ENCODE measurements around the gene PLB1.

Gene PLB1

GRCh38 chr2:28449488-28450395, 46.1 kb upstream of the PLB1 start:
- no peak overlapping the region for H3K4me3 ChIP-seq (ENCODE audit: low read depth, low read length)
- TF ChIP-seq, protein P1, sequence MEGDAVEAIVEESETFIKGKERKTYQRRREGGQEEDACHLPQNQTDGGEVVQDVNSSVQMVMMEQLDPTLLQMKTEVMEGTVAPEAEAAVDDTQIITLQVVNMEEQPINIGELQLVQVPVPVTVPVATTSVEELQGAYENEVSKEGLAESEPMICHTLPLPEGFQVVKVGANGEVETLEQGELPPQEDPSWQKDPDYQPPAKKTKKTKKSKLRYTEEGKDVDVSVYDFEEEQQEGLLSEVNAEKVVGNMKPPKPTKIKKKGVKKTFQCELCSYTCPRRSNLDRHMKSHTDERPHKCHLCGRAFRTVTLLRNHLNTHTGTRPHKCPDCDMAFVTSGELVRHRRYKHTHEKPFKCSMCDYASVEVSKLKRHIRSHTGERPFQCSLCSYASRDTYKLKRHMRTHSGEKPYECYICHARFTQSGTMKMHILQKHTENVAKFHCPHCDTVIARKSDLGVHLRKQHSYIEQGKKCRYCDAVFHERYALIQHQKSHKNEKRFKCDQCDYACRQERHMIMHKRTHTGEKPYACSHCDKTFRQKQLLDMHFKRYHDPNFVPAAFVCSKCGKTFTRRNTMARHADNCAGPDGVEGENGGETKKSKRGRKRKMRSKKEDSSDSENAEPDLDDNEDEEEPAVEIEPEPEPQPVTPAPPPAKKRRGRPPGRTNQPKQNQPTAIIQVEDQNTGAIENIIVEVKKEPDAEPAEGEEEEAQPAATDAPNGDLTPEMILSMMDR (IDR thresholded peaks at IDR 0.05; ENCODE audit: low read depth, low read length, missing control alignments) = no peak
- DNase-seq (ENCODE audit: low read depth) = no peak

DNA sequence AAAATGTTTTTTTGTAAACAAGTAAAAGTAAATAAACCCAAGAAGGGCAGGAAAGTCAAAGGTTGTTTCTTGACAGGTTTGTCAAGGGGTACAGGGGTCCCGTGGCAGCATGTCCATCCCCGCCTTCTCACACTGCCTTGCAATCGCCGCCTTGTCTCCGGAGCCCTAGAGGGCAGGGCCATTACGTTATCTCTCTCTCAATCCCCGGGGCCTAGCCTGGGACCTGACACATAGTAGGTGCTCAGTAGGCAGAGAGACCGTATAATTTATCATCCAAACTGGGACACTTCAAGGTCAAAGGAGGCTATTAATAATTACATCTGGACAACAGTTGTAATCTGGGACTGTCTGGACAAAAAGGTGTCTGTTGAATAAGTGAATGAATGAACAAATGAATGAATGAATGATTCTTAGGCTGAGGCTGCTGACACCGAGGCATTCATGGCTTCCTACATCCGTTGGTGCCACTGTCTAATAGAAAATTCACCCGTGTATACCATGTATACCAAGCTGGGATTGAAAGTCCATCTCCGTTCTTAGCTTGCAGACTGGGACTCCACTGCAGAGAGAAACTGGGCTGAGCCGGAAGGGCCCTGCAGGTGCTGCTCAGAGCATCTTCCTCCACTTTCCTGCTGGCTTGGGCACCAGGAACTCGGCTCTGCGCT, 44.8 kb upstream of the PLB1 start:
- TF ChIP-seq, protein P1 (IDR thresholded peaks at IDR 0.05; ENCODE audit: low read depth, low read length, missing control alignments) = no peak
- H3K4me3 ChIP-seq (ENCODE audit: low read depth, low read length) = no peak overlapping the region
- DNase-seq (ENCODE audit: low read depth) = no peak

DNA sequence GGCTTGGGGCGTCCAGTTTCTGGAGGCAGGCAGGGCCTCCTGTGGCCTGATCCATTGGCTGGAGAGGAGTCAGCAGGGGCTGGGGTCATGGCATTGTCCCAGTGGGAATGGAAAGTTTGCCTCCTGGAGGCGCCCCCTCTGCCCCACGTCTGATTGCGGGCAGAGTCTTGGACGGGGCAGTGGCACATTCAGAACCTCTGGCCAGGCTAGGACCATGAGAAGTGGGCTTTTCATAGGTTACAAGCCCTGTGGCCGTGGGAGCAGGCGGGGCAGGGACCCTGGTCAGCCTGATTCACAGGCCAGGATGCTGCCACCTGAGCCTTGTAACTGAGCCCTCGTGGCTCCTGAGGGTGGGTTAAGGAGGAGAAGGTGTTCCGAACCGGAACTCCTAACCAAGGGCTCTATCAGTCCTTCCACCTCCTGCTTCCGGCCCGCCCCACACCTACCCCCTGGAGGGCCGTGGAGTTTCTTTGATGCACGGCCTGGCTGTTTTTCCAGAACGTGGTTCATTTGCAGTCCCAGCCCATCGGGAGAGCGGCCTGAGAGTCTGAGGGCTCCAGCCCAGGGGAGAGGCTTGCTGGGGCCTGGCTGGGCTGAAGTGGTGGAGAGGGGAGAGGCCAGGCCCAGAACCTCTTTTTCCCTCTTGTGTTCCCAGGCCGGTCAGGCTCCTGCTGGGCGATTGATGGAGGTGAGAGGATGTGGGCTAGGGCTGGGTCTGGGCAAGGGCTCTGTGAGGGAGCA, 43.9 kb upstream of the PLB1 start:
- TF ChIP-seq, protein P1 (IDR thresholded peaks at IDR 0.05; ENCODE audit: low read depth, low read length, missing control alignments) = no peak
- DNase-seq (ENCODE audit: low read depth) = no peak
- no peak overlapping the region for H3K4me3 ChIP-seq (ENCODE audit: low read depth, low read length)

- TF ChIP-seq, protein P1 (IDR thresholded peaks at IDR 0.05; ENCODE audit: low read depth, low read length, missing control alignments) = peak; percentile 95
- no peak for DNase-seq (ENCODE audit: low read depth)
Observed at GRCh38 chr2:28452534-28453081, 43.3 kb upstream of the PLB1 start.

DNA sequence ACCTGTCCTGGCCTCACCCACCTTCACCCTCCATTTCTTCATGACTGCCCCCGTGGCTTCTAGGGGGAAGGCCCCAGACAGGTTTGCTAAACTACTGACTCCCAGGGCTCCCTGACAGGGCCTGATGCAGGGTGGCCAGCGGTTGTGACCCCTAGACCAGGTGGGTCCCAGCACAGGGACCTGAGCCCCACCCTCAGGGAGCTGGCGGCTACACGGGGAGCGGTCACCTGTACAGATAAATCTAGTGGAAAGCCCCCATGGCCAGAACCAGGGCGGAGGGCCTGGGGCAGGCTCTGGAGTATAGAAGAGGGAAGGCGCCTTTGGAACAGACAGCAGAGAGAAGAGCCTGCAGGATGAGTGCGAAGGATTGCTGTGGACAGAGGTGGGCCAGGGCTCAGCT, 42.5 kb upstream of the PLB1 start:
- DNase-seq (ENCODE audit: low read depth) = no peak
- TF ChIP-seq, protein P1 (IDR thresholded peaks at IDR 0.05; ENCODE audit: low read depth, low read length, missing control alignments) = no peak
- no peak overlapping the region for H3K4me3 ChIP-seq (ENCODE audit: low read depth, low read length)

More at GRCh38 chr2:28452534-28453081, 43.3 kb upstream of the PLB1 start:
- H3K4me3 ChIP-seq (ENCODE audit: low read depth, low read length) = no peak overlapping the region

DNA sequence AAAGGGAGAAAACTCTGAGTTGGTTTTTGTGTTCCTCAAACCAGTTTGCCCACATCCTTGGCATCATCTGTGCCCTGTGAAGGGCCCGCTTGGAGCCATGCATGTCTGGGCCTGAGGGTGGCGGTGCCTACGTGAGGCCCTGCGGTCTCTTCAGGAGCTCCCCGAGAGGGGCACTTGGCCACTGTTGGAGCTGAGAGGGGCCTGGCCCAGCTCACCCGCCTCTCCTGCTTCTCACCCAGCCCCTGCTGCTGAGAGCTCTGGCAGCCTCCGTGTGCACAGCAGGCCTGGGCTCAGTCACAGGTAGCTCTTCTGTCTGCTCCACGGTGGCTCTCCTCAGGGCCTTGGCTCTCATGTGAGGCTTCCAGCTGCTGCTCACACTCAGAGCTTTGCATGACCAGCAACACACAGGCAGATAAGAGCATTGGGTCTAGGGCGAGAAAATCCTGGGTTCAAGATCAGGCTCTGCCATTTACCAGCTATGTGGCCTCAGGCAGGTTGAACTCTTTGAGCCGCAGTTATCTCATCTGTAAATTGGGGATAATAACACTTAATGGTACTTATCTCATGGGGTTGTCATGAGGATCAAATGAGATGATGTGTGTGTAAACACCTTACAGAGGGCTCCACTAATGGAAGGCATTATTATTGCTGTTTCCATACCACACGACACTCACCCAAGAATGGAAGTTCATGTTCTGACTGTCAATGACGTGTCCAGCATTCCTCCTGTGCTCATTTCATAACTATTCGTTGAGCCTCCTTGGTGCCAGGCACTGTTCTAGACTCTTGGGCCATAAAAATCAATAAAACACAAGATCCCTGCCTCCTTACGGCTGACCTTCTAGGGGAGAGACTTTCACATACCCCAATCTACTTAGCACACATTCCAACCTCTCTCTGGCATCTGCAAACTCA, 41.6 kb upstream of the PLB1 start:
- TF ChIP-seq, protein P1 (IDR thresholded peaks at IDR 0.05; ENCODE audit: low read depth, low read length, missing control alignments) = no peak
- no peak for DNase-seq (ENCODE audit: low read depth)
- no peak overlapping the region for H3K4me3 ChIP-seq (ENCODE audit: low read depth, low read length)
